SK-N-SH (cell line): ENCODE results near the gene PSME1. TPM values are rescaled to one million over a fixed set of nuclear protein-coding genes. Genes with fewer than 3 reads are reported as not detected.

Experiments
- CTCF ChIA-PET: fragments of 300-600, 350-600 bp; formaldehyde crosslinking; extraction: SDS; loops from one replicate; lab custom pipeline; 2021; lab: Yijun Ruan, JAX
- POLR2A ChIA-PET: fragments of 350-600 bp; sonication (Branson Sonifier 250); formaldehyde crosslinking; extraction: SDS; loops from one replicate; lab custom pipeline; 2020; ENCODE audit warnings: antibody characterized with exemption, inconsistent platforms; lab: Yijun Ruan, JAX
- DNase-seq: peaks from one replicate; pipeline ENCODE4 v3.0.0; 2012
- H2AFZ ChIP-seq: fragments of 200-600 bp; sonication (generic); 2 replicates; pipeline ENCODE4 v1.8.1; 2016; ENCODE audit warnings: antibody characterized with exemption, mild to moderate bottlenecking, low read depth
- H3F3A ChIP-seq: fragments of 200-600 bp; sonication (generic); replicated peaks from 2 replicates; pipeline ENCODE3; 2016; ENCODE audit warnings: antibody characterized with exemption, mild to moderate bottlenecking; ENCODE audit not compliant: insufficient read depth
- H3K27ac ChIP-seq, 2 experiments: fragments of 200-500 bp in 1 of 2; fragments of 200-600 bp in 1 of 2; sonication (Bioruptor generic) in 1 of 2; sonication (generic), shearing (Covaris generic) in 1 of 2; 2 replicates each; pipeline versions ENCODE4 v1.5.1 to v1.6.1; 2014 to 2016; ENCODE audit warnings: low read depth in 2 of 2, inconsistent platforms in 1 of 2, low read length in 1 of 2, mild to moderate bottlenecking in 1 of 2, mixed read lengths in 1 of 2
- H3K27me3 ChIP-seq: fragments of 200-600 bp; sonication (generic), shearing (Covaris generic); 2 replicates; pipeline ENCODE4 v1.6.1; 2016; ENCODE audit warnings: mixed run types; ENCODE audit not compliant: insufficient read depth
- H3K36me3 ChIP-seq, 2 experiments: fragments of 200-500 bp in 1 of 2; fragments of 200-600 bp in 1 of 2; sonication (Bioruptor generic) in 1 of 2; sonication (generic) in 1 of 2; replicated peaks in 1 of 2; 2 replicates each; pipeline versions ENCODE3 to v1.5.1; 2014 to 2016; ENCODE audit warnings: low read length in 1 of 2, mild to moderate bottlenecking in 1 of 2; ENCODE audit not compliant: insufficient read depth in 2 of 2, control insufficient read depth in 1 of 2
- H3K4me1 ChIP-seq, 2 experiments: fragments of 200-500 bp in 1 of 2; fragments of 200-600 bp in 1 of 2; sonication (Bioruptor generic) in 1 of 2; sonication (generic), shearing (Covaris generic) in 1 of 2; 2 replicates each; pipeline versions ENCODE4 v1.5.1 to v1.6.1; 2014 to 2016; ENCODE audit warnings: low read depth in 1 of 2, low read length in 1 of 2, mixed run types in 1 of 2; ENCODE audit not compliant: insufficient read depth in 2 of 2, control insufficient read depth in 1 of 2
- H3K4me2 ChIP-seq: fragments of 200-600 bp; sonication (generic), shearing (Covaris generic); 2 replicates; pipeline ENCODE4 v1.6.1; 2017; ENCODE audit warnings: mixed run types
- H3K4me3 ChIP-seq, 2 experiments: fragments of 200-500 bp in 1 of 2; fragments of 200-600 bp in 1 of 2; sonication (Bioruptor generic) in 1 of 2; sonication (generic), shearing (Covaris generic) in 1 of 2; 2 replicates each; pipeline versions ENCODE4 v1.5.1 to v1.8.1; 2014 to 2016; ENCODE audit warnings: low read depth in 2 of 2, inconsistent platforms in 1 of 2, low read length in 1 of 2, mild to moderate bottlenecking in 1 of 2, mixed read lengths in 1 of 2, moderate library complexity in 1 of 2
- H3K79me2 ChIP-seq: fragments of 200-600 bp; sonication (generic); 2 replicates; pipeline ENCODE4 v1.8.1; 2017; ENCODE audit warnings: mild to moderate bottlenecking; ENCODE audit not compliant: insufficient read depth
- H3K9ac ChIP-seq: fragments of 200-600 bp; sonication (generic); 2 replicates; pipeline ENCODE4 v1.6.1; 2017; ENCODE audit warnings: mixed run types
- H3K9me2 ChIP-seq: fragments of 200-600 bp; sonication (generic); 2 replicates; pipeline ENCODE4 v1.6.1; 2017; ENCODE audit warnings: mixed run types
- H3K9me3 ChIP-seq: fragments of 200-600 bp; sonication (generic); 2 replicates; pipeline ENCODE4 v1.6.1; 2017; ENCODE audit warnings: mixed run types, mild to moderate bottlenecking, moderate library complexity
- H4K20me1 ChIP-seq: fragments of 200-600 bp; sonication (generic); 2 replicates; pipeline ENCODE4 v1.6.1; 2017; ENCODE audit warnings: mild to moderate bottlenecking, mixed run types; ENCODE audit not compliant: insufficient read depth
- CTCF ChIP-seq: fragments of 200-600 bp; sonication (generic); IDR thresholded peaks from 2 replicates; pipeline ENCODE4 v1.6.1; 2017; ENCODE audit warnings: antibody characterized with exemption, mild to moderate bottlenecking, moderate library complexity
- EZH2phosphoT487 ChIP-seq: fragments of 200-600 bp; sonication (generic); IDR thresholded peaks from 2 replicates; pipeline ENCODE4 v1.6.1; 2017; ENCODE audit warnings: low read depth, mixed run types, mild to moderate bottlenecking, antibody characterized with exemption, moderate library complexity, borderline replicate concordance
- FOXM1 ChIP-seq: IDR thresholded peaks from 2 replicates; pipeline ENCODE4 v1.4.0; 2012; ENCODE audit warnings: low read depth, mild to moderate bottlenecking
- POLR2AphosphoS5 ChIP-seq: IDR thresholded peaks from 2 replicates; pipeline ENCODE4 v1.6.1; 2012; ENCODE audit warnings: low read depth, low read length
- RAD21 ChIP-seq: IDR thresholded peaks from 2 replicates; pipeline ENCODE4 v1.6.1; 2012; ENCODE audit warnings: mild to moderate bottlenecking, low read length
- SMC3 ChIP-seq: IDR thresholded peaks from 2 replicates; pipeline ENCODE4 v1.6.1; 2012; ENCODE audit warnings: low read depth, low read length, improper control_type of control experiment
- TAF1 ChIP-seq: IDR thresholded peaks from 2 replicates; pipeline ENCODE4 v1.6.1; 2012; ENCODE audit warnings: low read depth, mild to moderate bottlenecking, low read length, moderate library complexity, borderline replicate concordance
- YY1 ChIP-seq: IDR thresholded peaks from 2 replicates; pipeline ENCODE4 v1.4.0; 2012; ENCODE audit warnings: low read depth, mild to moderate bottlenecking
- ZBTB33 ChIP-seq: IDR thresholded peaks from 2 replicates; pipeline ENCODE4 v1.4.0; 2012; ENCODE audit warnings: low read depth, borderline replicate concordance
- WGBS: methylation state at CpG from one replicate; pipeline ENCODE4 v1.1.6; 2017; ENCODE audit warnings: low lambda C conversion rate; 5-methylcytosine and 5-hydroxymethylcytosine counted together
- polyA plus RNA-seq, 3 experiments: library from polyadenylated mRNA; depleted of rRNA; stranded (reverse); fragments of >200 nt; gene quantifications; 2 replicates each; pipeline ENCODE4 v1.2.3, GENCODE V29; 2012

Gene PSME1
- polyA plus RNA-seq, 1 of the 3 experiments (the other 2 are of a cell fraction), result 287 TPM

- TF ChIP-seq EZH2phosphoT487 (no peak), POLR2AphosphoS5 (peak; percentile 91), CTCF (peak; percentile 95), YY1 (no peak)
Measured at GRCh38 chr14:24160850-24161804, 25.1 kb downstream of the PSME1 start, which contains the start of gene IRF9 (continued).

GRCh38 chr14:24162093-24162492 is 26.1 kb downstream of the PSME1 start:
- WGBS, result 83% methylated on average over 8 of the region's 8 CpGs
- no peaks in the 10 kb centered on the region for H3K27me3 ChIP-seq
- H3K9me3 ChIP-seq, result no peaks in the 10 kb centered on the region
- DNase-seq, result no peak
- peaks cover 17% of the 10 kb centered on the region for H3F3A ChIP-seq
- H3K27ac ChIP-seq, result peak overlapping the region in 1 of 2 experiments; percentile 96; a peak in 2 of 4 replicates
- H3K9me2 ChIP-seq, result no peaks in the 10 kb centered on the region
- H3K4me2 ChIP-seq, result peak overlapping the region; percentile 97
- peak overlapping the region; percentile 75 to 77 for H3K4me3 ChIP-seq
- POLR2A ChIA-PET, result interaction anchor here (0.9 to 5.2 kb wide), 9 partner anchors 9 to 110 kb away, joined by 3 to 50 read pairs (median 5); partner anchors contain the start of genes CARMIL3, DCAF11, NRL and PSME1
- H3K4me1 ChIP-seq, result peaks cover 4 to 22% of the 10 kb centered on the region in 2 experiments; a peak in 1 of 4 replicates
- TF ChIP-seq RAD21 (no peak), ZBTB33 (no peak), FOXM1 (no peak), SMC3 (no peak), TAF1 (no peak)
- peak overlapping the region; percentile 79 for H3K9ac ChIP-seq
- H2AFZ ChIP-seq, result no peak overlapping the region
- H3K36me3 ChIP-seq, result peaks cover 26 to 59% of the 10 kb centered on the region in 2 experiments
- H4K20me1 ChIP-seq, result peaks cover 4% of the 10 kb centered on the region; the same call in 1 of the 2 replicates
- CTCF ChIA-PET, result interaction anchor here (1.2 to 3.5 kb wide), 15 partner anchors 8 to 858 kb away, joined by 3 to 38 read pairs (median 16); partner anchors contain the start of genes DCAF11, NRL, PSME1 and PSME2
- H3K79me2 ChIP-seq, result peaks cover 23% of the 10 kb centered on the region
